NCI-H2029 (cell line): ENCODE measurements around the gene CEBPE.

Source experiments
- DNase-seq: peaks from one replicate; lab custom pipeline; 2025; lab: John Stamatoyannopoulos, UW

Gene CEBPE

GRCh38 chr14:23076785-23077408 lies 42.2 kb downstream of the CEBPE start:
- no peak for DNase-seq

GRCh38 chr14:23074906-23075305 lies 44.1 kb downstream of the CEBPE start:
- no peak for DNase-seq

- no peak for DNase-seq
Observed at GRCh38 chr14:23071921-23072539, 47.0 kb downstream of the CEBPE start.

- DNase-seq = no peak
Observed at GRCh38 chr14:23071244-23071920, 47.7 kb downstream of the CEBPE start.

GRCh38 chr14:23070262-23071129 lies 48.6 kb downstream of the CEBPE start:
- DNase-seq = no peak

- DNase-seq = no peak
Observed at GRCh38 chr14:23069413-23069806, 49.6 kb downstream of the CEBPE start.

- DNase-seq = no peak
Observed at GRCh38 chr14:23068789-23069412, 50.2 kb downstream of the CEBPE start.

- DNase-seq = no peak
Observed at GRCh38 chr14:23067847-23068788, 50.9 kb downstream of the CEBPE start.
